PFSK-1 (cell line): ENCODE results near the gene RALGPS1.

Source experiments
- FOXP2 ChIP-seq: optimal IDR thresholded peaks from 2 replicates; pipeline ENCODE3; 2011; ENCODE audit warnings: borderline replicate concordance, control low read depth, inconsistent platforms; ENCODE audit not compliant: insufficient read depth; ENCODE audit errors: extremely low read length, extremely low read depth
- POLR2AphosphoS5 ChIP-seq: IDR thresholded peaks from 2 replicates; pipeline ENCODE4 v1.6.1; 2012; ENCODE audit warnings: low read depth, mild to moderate bottlenecking, control low read depth, low read length, moderate library complexity
- REST ChIP-seq, 2 experiments: IDR thresholded peaks; 2 replicates each; pipeline versions ENCODE4 v1.6.1 to v1.8.0; 2011 to 2012; ENCODE audit warnings: low read depth in 2 of 2, low read length in 2 of 2, control low read depth in 1 of 2, inconsistent platforms in 1 of 2, mild to moderate bottlenecking in 1 of 2, moderate library complexity in 1 of 2; ENCODE audit not compliant: insufficient read depth in 1 of 2
- SIN3A ChIP-seq: IDR thresholded peaks from 2 replicates; pipeline ENCODE4 v1.6.1; 2012; ENCODE audit warnings: mild to moderate bottlenecking, low read length, moderate library complexity, borderline replicate concordance; ENCODE audit not compliant: insufficient read depth
- TAF1 ChIP-seq: IDR thresholded peaks from 2 replicates; pipeline ENCODE4 v1.6.1; 2012; ENCODE audit warnings: low read length, control low read depth, borderline replicate concordance; ENCODE audit not compliant: insufficient read depth

GRCh38 chr9:127013597-127013996 lies 99.0 kb downstream of the RALGPS1 start:
- TF ChIP-seq POLR2AphosphoS5 (no peak), REST (IDR thresholded peaks at IDR 0.05; ENCODE audit: insufficient read depth in 1 of 2, low read depth in 2 of 2, low read length in 2 of 2) (no peak), TAF1 (no peak), FOXP2 (no peak), SIN3A (no peak)
